MM.1S (cell line): Measurements from ENCODE around the gene PAN3.

Experiments
- DNase-seq: peaks from one replicate; pipeline ENCODE4 v3.0.0-alpha.2; 2015
- H2AFZ ChIP-seq: fragments of 300-600 bp; sonication (generic); 2 replicates; pipeline ENCODE4 v1.6.0; 2016; ENCODE audit warnings: antibody characterized with exemption, low read length
- H3F3A ChIP-seq: fragments of 300-600 bp; sonication (generic); 2 replicates; pipeline ENCODE4 v1.6.1; 2016; ENCODE audit warnings: mild to moderate bottlenecking, antibody characterized with exemption, low read length, moderate library complexity, mixed read lengths; ENCODE audit not compliant: insufficient read depth
- H3K27ac ChIP-seq: fragments of 300-600 bp; sonication (generic); 2 replicates; pipeline ENCODE4 v1.5.1; 2016; ENCODE audit warnings: mild to moderate bottlenecking, low read length
- H3K27me3 ChIP-seq: fragments of 300-600 bp; sonication (generic); replicated peaks from 2 replicates; pipeline ENCODE4 v1.6.0; 2016; ENCODE audit warnings: low read length; ENCODE audit not compliant: insufficient read depth
- H3K36me3 ChIP-seq: fragments of 300-600 bp; sonication (generic); replicated peaks from 2 replicates; pipeline ENCODE4 v1.6.1; 2016; ENCODE audit warnings: mild to moderate bottlenecking, low read length, mixed read lengths; ENCODE audit not compliant: insufficient read depth
- H3K4me1 ChIP-seq: fragments of 300-600 bp; sonication (generic); 2 replicates; pipeline ENCODE4 v1.6.1; 2016; ENCODE audit warnings: low read length, mixed read lengths
- H3K4me2 ChIP-seq: fragments of 300-600 bp; sonication (generic); 2 replicates; pipeline ENCODE4 v1.6.0; 2016; ENCODE audit warnings: low read depth, low read length
- H3K4me3 ChIP-seq: fragments of 300-600 bp; sonication (generic); 2 replicates; pipeline ENCODE4 v1.5.1; 2016; ENCODE audit warnings: low read length, mixed read lengths
- H3K79me2 ChIP-seq: fragments of 300-600 bp; sonication (generic); 2 replicates; pipeline ENCODE4 v1.6.1; 2016; ENCODE audit warnings: mixed run types, low read length, mixed read lengths
- H3K9ac ChIP-seq: fragments of 300-600 bp; sonication (generic); 2 replicates; pipeline ENCODE4 v1.6.1; 2016; ENCODE audit warnings: low read length, mixed read lengths
- H3K9me2 ChIP-seq: fragments of 300-600 bp; sonication (generic); replicated peaks from 2 replicates; pipeline ENCODE4 v1.6.1; 2016; ENCODE audit warnings: mild to moderate bottlenecking, low read length, mixed read lengths; ENCODE audit not compliant: insufficient read depth
- H3K9me3 ChIP-seq: fragments of 300-600 bp; sonication (generic); replicated peaks from 2 replicates; pipeline ENCODE4 v1.6.1; 2016; ENCODE audit warnings: mild to moderate bottlenecking, low read length, mixed read lengths; ENCODE audit not compliant: insufficient read depth
- H4K20me1 ChIP-seq: fragments of 300-600 bp; sonication (generic); 2 replicates; pipeline ENCODE4 v1.6.1; 2016; ENCODE audit warnings: mild to moderate bottlenecking, low read length, moderate library complexity, mixed read lengths; ENCODE audit not compliant: insufficient read depth
- CTCF ChIP-seq: fragments of 300-600 bp; sonication (generic); IDR thresholded peaks from 2 replicates; pipeline ENCODE4 v1.5.1; 2016; ENCODE audit warnings: antibody characterized with exemption, low read length, mixed read lengths
- EZH2 ChIP-seq: fragments of 300-600 bp; sonication (generic); optimal IDR thresholded peaks from 2 replicates; pipeline ENCODE3; 2017; ENCODE audit warnings: low read depth, mild to moderate bottlenecking, antibody characterized with exemption, low read length, mixed read lengths
- EZH2phosphoT487 ChIP-seq: fragments of 300-600 bp; sonication (generic); IDR thresholded peaks from 2 replicates; pipeline ENCODE4 v1.6.1; 2018; ENCODE audit warnings: antibody characterized with exemption, low read length

The PAN3 gene

GRCh38 chr13:28173793-28174192 lies 35.4 kb downstream of the PAN3 start:
- no peak overlapping the region for H3K4me3 ChIP-seq
- no peaks in the 10 kb centered on the region for H3F3A ChIP-seq
- no peaks in the 10 kb centered on the region for H3K9me2 ChIP-seq
- no peaks in the 10 kb centered on the region for H4K20me1 ChIP-seq
- H3K9me3 ChIP-seq = no peaks in the 10 kb centered on the region
- no peak overlapping the region for H3K27ac ChIP-seq
- peaks cover 5% of the 10 kb centered on the region; the same call in 1 of the 2 replicates for H3K79me2 ChIP-seq
- no peak for DNase-seq
- TF ChIP-seq EZH2phosphoT487 (no peak), EZH2 (no peak)
- H2AFZ ChIP-seq = no peak overlapping the region
- H3K4me1 ChIP-seq = no peaks in the 10 kb centered on the region
- H3K9ac ChIP-seq = no peak overlapping the region
- no peaks in the 10 kb centered on the region for H3K27me3 ChIP-seq
- H3K4me2 ChIP-seq = no peak overlapping the region
- H3K36me3 ChIP-seq = no peaks in the 10 kb centered on the region

GRCh38 chr13:28177327-28177726 lies 39.0 kb downstream of the PAN3 start:
- H3K4me1 ChIP-seq = no peaks in the 10 kb centered on the region
- no peaks in the 10 kb centered on the region for H4K20me1 ChIP-seq
- H2AFZ ChIP-seq = no peak overlapping the region
- H3K9ac ChIP-seq = no peak overlapping the region
- no peaks in the 10 kb centered on the region for H3F3A ChIP-seq
- H3K4me3 ChIP-seq = no peak overlapping the region
- H3K4me2 ChIP-seq = no peak overlapping the region
- H3K27me3 ChIP-seq = no peaks in the 10 kb centered on the region
- TF ChIP-seq EZH2phosphoT487 (no peak), EZH2 (no peak), CTCF (no peak)
- H3K9me3 ChIP-seq = no peaks in the 10 kb centered on the region
- H3K79me2 ChIP-seq = no peaks in the 10 kb centered on the region
- H3K36me3 ChIP-seq = no peaks in the 10 kb centered on the region
- no peak for DNase-seq
- no peaks in the 10 kb centered on the region for H3K9me2 ChIP-seq
- no peak overlapping the region for H3K27ac ChIP-seq

- Histone ChIP-seq H3K27me3 (no peaks in the 10 kb centered on the region), H3K79me2 (no peaks in the 10 kb centered on the region), H3K27ac (no peak overlapping the region), H4K20me1 (no peaks in the 10 kb centered on the region), H3K4me1 (no peaks in the 10 kb centered on the region), H3K36me3 (no peaks in the 10 kb centered on the region), H3K4me3 (no peak overlapping the region), H3K9me2 (no peaks in the 10 kb centered on the region), H3F3A (no peaks in the 10 kb centered on the region), H2AFZ (no peak overlapping the region), H3K4me2 (no peak overlapping the region), H3K9me3 (no peaks in the 10 kb centered on the region), H3K9ac (no peak overlapping the region)
- no peak for TF ChIP-seq EZH2phosphoT487
- TF ChIP-seq CTCF = no peak
- no peak for TF ChIP-seq EZH2
- no peak for DNase-seq
Measured at GRCh38 chr13:28177877-28178276, 39.5 kb downstream of the PAN3 start.

GRCh38 chr13:28179974-28180373 lies 41.6 kb downstream of the PAN3 start:
- Histone ChIP-seq H3K36me3 (no peaks in the 10 kb centered on the region), H3K9ac (no peak overlapping the region), H3K4me1 (no peaks in the 10 kb centered on the region), H3K4me2 (no peak overlapping the region), H3K27me3 (no peaks in the 10 kb centered on the region), H3K79me2 (no peaks in the 10 kb centered on the region), H4K20me1 (no peaks in the 10 kb centered on the region), H3K9me3 (no peaks in the 10 kb centered on the region), H3K27ac (no peak overlapping the region), H3K4me3 (no peak overlapping the region), H3F3A (no peaks in the 10 kb centered on the region), H3K9me2 (no peaks in the 10 kb centered on the region), H2AFZ (no peak overlapping the region)
- no peak for DNase-seq
- no peak for TF ChIP-seq EZH2phosphoT487
- TF ChIP-seq EZH2 = no peak
- TF ChIP-seq CTCF = no peak
